Mammary epithelial cell (primary cell): ENCODE data around the gene SORCS2.

ENCODE experiments used
- CTCF ChIP-seq, 2 donors: IDR thresholded peaks in 1 of 2; conservative IDR thresholded peaks in 1 of 2; 2 replicates each; pipeline ENCODE4 v1.5.1; 2011 to 2012; ENCODE audit warnings: inconsistent platforms in 2 of 2, low read length in 2 of 2, mild to moderate bottlenecking in 2 of 2, control low read depth in 1 of 2, low read depth in 1 of 2; ENCODE audit not compliant: insufficient read depth in 1 of 2; ENCODE audit errors: extremely low read depth in 1 of 2
- EZH2 ChIP-seq: IDR thresholded peaks from 2 replicates; pipeline ENCODE4 v1.6.1; 2012; ENCODE audit warnings: low read length, inconsistent platforms, borderline replicate concordance

DNA sequence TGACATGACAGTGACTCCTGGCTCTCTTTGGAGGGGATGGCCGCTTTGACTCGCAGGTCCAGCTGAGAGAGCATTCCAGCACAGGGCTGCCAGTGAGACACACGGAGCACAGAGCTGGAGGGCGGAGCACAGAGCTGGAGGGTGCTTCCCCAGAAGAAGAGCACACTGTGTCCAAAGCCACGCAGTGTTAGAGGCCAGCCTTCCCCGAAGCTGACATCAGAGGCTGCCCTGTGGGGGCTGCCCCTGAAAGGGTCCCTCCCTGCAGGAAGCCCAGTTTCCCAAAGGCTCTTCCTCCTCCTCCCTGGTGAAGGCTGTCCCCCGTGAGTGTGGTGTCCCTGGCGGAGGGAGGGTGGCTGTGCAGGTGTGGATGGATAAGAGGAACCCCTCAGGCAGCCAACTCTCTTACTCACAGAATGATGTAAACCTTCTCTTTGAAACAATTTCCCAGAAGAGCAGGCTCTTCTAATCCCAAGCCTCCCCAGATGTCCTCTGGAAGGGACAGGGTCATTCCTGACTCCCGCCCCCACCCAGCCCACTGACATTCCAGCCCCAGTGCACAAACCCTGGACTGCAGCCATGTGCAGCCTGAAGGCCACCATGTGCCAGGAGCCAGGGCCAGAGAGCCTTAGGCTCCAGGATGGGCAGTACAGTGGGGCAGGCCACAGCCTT is 189.0 kb downstream of the SORCS2 start:
- peak; percentile 7 to 39 for TF ChIP-seq CTCF (conservative IDR thresholded peaks at IDR 0.05 in 1 of 2, IDR thresholded peaks at IDR 0.05 in 1 of 2; ENCODE audit: extremely low read depth in 1 of 2, insufficient read depth in 1 of 2, low read depth in 1 of 2, low read length in 2 of 2)
- TF ChIP-seq EZH2 = no peak
